RWPE1 (cell line): ENCODE data around the gene DUSP14.

ENCODE experiments used
- CTCF ChIA-PET: fragments of 350-600 bp; sonication (Branson Sonifier 250); formaldehyde crosslinking; extraction: SDS; loops from one replicate; lab custom pipeline; 2021; lab: Yijun Ruan, JAX
- POLR2A ChIA-PET: fragments of 400-600 bp; formaldehyde crosslinking; extraction: SDS; loops from one replicate; lab custom pipeline; 2020; ENCODE audit warnings: antibody characterized with exemption; ENCODE audit not compliant: low non-redundant PET; lab: Yijun Ruan, JAX
- DNase-seq: peaks from one replicate; pipeline ENCODE4 v3.0.0; 2012; ENCODE audit warnings: low spot score
- H3K27ac ChIP-seq: fragments of 450-650 bp; 2 replicates; pipeline ENCODE4 v1.5.1; 2017
- TF ChIP-seq, protein P1 (sequence below): fragments of 450-650 bp; conservative IDR thresholded peaks from 2 replicates; pipeline ENCODE4 v1.5.1; 2017; ENCODE audit warnings: low read depth, mild to moderate bottlenecking

The DUSP14 gene

DNA sequence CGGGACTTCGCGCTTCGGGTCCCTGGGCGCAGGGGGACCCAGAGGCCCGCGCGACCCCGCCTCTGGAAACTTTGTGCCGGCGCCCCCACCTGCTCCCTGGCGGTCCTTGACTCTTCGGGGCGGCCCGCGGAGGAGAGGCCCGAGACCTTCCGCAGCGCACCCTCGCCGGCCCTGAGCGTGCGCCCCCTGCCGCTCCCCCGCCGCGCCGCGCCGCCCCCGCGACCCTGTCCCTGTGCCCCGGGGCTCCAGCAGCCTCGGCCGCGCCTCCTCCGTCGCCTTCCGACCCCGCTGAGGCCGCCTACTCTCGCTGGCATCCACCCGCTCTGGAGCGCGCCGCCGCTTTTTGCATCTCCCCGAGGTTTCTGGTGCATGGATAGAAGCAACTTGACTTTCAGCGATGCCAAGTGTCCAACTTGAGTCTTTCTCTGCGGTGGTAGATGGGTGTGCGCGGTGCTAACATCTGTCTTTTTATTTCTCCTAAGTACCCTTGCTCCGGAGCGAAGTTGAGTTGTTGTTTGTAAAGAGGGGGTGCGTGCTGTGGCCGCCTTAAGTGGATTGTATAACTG lies 414 bp downstream of the DUSP14 start:
- TF ChIP-seq, protein P1, sequence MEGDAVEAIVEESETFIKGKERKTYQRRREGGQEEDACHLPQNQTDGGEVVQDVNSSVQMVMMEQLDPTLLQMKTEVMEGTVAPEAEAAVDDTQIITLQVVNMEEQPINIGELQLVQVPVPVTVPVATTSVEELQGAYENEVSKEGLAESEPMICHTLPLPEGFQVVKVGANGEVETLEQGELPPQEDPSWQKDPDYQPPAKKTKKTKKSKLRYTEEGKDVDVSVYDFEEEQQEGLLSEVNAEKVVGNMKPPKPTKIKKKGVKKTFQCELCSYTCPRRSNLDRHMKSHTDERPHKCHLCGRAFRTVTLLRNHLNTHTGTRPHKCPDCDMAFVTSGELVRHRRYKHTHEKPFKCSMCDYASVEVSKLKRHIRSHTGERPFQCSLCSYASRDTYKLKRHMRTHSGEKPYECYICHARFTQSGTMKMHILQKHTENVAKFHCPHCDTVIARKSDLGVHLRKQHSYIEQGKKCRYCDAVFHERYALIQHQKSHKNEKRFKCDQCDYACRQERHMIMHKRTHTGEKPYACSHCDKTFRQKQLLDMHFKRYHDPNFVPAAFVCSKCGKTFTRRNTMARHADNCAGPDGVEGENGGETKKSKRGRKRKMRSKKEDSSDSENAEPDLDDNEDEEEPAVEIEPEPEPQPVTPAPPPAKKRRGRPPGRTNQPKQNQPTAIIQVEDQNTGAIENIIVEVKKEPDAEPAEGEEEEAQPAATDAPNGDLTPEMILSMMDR = peak; percentile 27
- H3K27ac ChIP-seq = peak overlapping the region; percentile 98
- ChIA-PET CTCF (interaction anchor here (0.6 kb wide), 1 partner anchor 27 kb away, joined by 6 read pairs; no protein-coding TSS in a partner anchor), POLR2A (interaction anchor here (0.6 to 0.7 kb wide), 2 partner anchors 15 to 21 kb away, joined by 3 read pairs; no protein-coding TSS in a partner anchor)
- DNase-seq = no peak

DNA sequence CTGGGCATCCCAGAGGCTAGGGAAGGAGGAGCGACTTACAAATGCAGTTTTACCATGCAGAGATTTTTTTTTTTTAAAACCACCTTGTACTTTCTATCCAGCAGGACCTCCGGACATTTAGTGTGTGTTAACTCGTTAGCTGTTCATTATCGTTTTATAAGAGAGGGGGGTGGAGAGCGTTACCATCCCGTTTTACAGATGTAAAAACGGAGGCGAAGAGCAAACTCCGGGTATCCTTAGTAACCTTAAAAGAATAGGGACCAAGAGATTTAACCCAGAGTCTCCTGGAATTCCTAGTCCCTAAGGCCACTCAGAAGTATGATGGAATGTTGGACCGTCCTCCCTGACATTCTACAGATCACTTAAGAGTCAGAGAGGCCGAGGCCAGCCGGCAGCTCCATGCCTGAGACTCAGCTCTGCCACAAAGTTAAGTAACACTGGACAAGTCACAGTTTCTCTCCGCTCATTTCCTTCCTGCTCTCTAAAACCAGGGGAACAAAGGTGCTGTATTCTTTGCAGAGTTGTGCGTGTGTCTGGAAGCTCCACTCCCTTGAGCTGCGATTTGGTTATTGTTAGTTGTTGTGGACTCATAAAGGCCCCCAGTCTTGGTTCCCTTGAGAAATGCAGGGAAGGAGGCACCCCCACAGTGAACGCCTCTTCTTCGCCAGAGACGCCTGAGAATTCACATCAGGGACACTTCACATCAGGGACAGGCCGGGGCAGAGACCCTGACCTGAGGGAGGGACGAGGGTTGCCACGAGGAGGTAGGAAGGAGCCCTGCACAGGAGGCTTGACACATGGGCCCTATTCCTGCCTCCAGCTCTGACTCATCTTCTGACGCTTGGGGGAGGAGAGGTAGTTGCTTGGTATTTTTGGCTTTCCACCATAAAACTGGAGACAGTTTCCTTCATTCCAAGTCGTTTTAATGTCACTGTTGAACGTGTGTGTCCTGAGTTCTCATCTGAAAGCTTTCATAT lies 1.2 kb downstream of the DUSP14 start:
- ChIA-PET CTCF (interaction anchor here (0.6 kb wide), 3 partner anchors 26 to 131 kb away, joined by 3 to 6 read pairs (median 4); no protein-coding TSS in a partner anchor), POLR2A (interaction anchor here (0.7 to 0.8 kb wide), 2 partner anchors 21 to 85 kb away, joined by 3 to 9 read pairs; no protein-coding TSS in a partner anchor)
- peak; percentile 86 for DNase-seq
- peak overlapping the region; percentile 98 for H3K27ac ChIP-seq
- TF ChIP-seq, protein P1 = no peak

DNA sequence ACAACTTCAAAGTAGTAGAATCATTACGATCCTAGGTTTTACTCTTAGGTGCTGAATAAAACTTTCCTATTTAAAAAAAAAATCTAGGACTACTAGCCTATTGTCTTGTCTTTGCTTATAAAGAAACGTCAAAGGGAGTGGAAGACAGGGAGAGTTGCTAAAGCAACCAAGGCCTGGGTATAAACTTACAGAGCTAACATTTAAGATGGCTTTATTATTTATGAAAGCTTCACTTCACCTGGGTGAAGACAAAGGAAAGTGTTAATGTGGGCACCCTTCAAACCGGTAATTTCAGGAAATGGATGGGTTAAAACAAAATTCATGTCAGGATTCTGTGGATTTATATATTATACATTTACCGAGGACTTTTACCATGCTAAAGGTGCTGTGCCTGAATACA lies 2.5 kb downstream of the DUSP14 start:
- CTCF ChIA-PET = interaction anchor here (0.5 kb wide), 1 partner anchor 53 kb away, joined by 4 read pairs; no protein-coding TSS in a partner anchor
- POLR2A ChIA-PET = interaction anchor here (0.8 kb wide), 1 partner anchor 87 kb away, joined by 9 read pairs; no protein-coding TSS in a partner anchor
- TF ChIP-seq, protein P1 = no peak
- no peak for DNase-seq
- no peak overlapping the region for H3K27ac ChIP-seq

DNA sequence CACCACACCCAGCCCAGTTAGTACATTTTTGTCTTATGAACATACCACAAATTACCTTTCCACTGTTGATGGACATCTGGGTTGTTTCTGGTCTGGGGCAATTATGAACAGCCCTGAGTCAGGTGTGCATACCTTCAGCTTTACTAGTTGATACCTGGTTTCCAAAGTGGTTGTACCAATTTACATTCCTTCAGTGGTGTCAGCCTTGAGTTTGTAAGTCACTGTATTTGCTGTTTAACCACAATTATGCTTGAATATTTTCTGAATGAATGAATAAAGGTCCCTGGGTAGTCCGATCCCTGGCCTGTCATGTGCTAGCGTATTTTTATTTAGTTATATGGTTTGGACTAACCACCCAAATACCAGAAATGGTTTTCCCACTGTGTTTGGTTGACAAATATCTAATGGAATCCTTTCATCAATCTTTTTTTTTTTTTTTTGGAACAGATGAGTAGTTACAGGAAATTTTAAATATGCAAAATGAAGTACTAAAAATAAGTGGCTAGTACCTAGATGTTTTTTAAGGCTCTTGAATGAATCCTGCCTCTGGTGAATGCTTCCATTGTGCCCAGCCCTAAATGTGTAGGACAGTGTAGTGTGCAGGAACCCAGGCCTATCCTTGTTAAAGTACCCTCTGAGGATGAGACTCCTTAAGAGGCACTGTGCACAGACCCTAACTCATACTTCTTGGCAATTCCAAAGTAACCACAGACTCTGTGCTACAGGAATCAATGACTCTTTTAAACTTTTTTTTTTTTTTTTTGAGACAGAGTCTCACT lies 3.7 kb downstream of the DUSP14 start:
- H3K27ac ChIP-seq = peak overlapping the region; percentile 54
- no peak for DNase-seq
- ChIA-PET POLR2A (no interaction called here), CTCF (interaction anchor here (0.6 kb wide), 1 partner anchor 9 kb away, joined by 3 read pairs; no protein-coding TSS in a partner anchor)
- TF ChIP-seq, protein P1 = no peak

DNA sequence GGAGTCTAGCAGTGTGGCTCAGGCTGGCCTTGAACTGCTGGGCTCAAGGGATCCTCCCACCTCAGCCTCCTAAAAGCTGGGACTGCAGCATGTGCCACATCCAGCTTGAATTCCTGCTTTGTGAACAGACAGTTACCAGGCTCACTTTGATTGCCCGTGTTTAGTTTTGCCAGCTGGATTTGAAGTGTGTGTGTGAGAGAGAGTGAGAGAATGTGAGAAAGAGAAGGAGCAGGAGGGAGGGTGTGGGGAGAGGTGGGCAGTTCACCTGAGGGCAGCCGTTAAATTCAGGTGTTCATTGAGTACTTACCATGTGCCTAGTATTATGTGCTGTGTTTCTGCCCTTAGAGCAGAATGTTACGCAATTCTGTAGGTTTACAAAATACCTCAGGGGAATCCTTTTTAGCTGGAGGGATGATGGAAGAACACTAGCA lies 4.7 kb downstream of the DUSP14 start:
- TF ChIP-seq, protein P1 = no peak
- no peak for DNase-seq
- POLR2A ChIA-PET = no interaction called here
- H3K27ac ChIP-seq = peak overlapping the region; percentile 54
- CTCF ChIA-PET = interaction anchor here (0.6 to 1.4 kb wide), 2 partner anchors 8 to 121 kb away, joined by 3 read pairs; no protein-coding TSS in a partner anchor
